ENCODE data around the gene HES3.

Gene HES3

DNA sequence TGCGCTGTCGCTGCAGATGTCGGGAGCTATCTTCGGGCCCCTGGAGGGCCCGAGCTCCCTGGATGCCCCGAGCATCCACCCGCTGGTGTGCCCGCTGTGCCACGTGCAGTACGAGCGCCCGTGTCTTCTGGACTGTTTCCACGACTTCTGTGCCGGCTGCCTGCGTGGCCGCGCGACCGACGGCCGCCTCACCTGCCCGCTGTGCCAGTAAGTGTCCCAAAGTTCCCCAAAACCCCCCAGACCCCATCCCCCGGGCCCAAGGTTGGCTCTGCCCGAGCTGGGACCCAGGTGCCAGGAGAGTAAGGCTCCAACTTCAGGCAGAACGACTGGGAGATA, 37.5 kb upstream of the HES3 start:
- Histone ChIP-seq H3K4me3 (no peak overlapping the region), H3K9ac (ENCODE audit: insufficient read length) (no peak overlapping the region), H3K36me3 (ENCODE audit: insufficient read depth, low read length) (no peaks in the 10 kb centered on the region), H3K9me3 (ENCODE audit: low read depth, low read length) (no peaks in the 10 kb centered on the region), H3K27ac (no peak overlapping the region)
- TF ChIP-seq FOXP2 (optimal IDR thresholded peaks at IDR 0.05; ENCODE audit: control extremely low read depth, extremely low read length, insufficient read depth) (no peak), POLR2AphosphoS5 (IDR thresholded peaks at IDR 0.05; ENCODE audit: borderline replicate concordance, low read depth, low read length) (no peak), EZH2 (IDR thresholded peaks at IDR 0.05) (no peak)
- DNase-seq (ENCODE audit: low read depth, low spot score), result no peak

DNA sequence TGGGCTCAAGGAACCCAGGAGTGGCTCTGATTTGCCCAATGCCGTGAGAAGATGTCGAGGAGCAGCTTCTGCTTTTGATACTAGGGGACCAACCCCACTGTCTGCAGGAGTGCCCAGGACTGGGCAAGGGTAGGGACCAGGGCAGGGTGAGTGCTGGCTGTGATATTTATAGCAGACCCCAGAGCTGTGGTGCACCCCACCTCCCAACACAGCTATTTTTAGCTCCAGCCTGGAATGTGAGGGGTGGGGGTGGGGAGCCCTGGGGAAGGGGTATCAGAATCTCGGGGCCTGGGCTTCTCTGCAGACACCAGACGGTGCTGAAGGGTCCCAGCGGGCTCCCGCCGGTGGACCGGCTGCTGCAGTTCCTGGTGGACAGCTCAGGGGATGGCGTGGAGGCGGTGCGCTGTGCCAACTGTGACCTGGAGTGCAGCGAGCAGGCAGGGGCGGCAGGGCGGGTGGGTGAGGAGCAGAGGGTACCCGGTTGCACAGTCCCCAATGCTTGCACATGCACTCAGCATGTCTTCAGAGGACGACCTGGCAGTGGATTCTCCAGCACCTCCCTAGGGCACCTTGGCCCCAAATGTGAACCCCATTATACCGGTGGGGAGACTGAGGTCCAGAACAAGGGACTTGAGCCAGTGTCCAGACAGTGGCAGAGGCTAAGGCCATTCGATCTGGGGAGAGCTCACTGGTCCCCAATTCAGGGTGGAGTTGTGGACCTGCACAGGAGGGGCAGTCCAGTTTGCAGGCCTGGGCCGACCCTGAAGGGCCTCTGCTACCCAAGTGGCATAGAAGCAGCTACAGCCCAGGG, 36.7 kb upstream of the HES3 start:
- Histone ChIP-seq H3K4me3 (no peak overlapping the region), H3K9me3 (ENCODE audit: low read depth, low read length) (no peaks in the 10 kb centered on the region), H3K27ac (no peak overlapping the region), H3K9ac (ENCODE audit: insufficient read length) (no peak overlapping the region), H3K36me3 (ENCODE audit: insufficient read depth, low read length) (no peaks in the 10 kb centered on the region)
- TF ChIP-seq POLR2AphosphoS5 (IDR thresholded peaks at IDR 0.05; ENCODE audit: borderline replicate concordance, low read depth, low read length), result no peak
- TF ChIP-seq FOXP2 (optimal IDR thresholded peaks at IDR 0.05; ENCODE audit: control extremely low read depth, extremely low read length, insufficient read depth), result no peak
- no peak for TF ChIP-seq EZH2 (IDR thresholded peaks at IDR 0.05)
- DNase-seq (ENCODE audit: low read depth, low spot score), result no peak

DNA sequence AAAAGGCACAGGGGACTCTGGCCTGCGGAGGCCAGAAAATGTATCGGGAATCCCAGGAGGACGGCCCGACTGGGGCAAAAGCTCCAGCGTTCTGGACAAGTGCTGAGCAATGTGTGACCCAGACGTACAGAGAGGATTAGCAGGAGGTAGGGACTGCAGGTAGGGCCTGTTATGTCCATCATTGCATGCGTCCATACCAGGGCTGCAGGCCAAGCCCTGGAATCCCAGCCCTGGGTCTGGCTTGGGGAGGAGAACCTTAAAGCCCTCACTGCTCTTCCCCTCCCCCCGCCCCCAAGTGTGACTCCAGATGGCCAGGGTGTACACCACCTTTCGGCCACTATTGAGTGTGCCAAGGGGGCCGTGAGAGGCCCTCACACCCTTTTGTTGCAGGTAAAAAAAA, 36.1 kb upstream of the HES3 start:
- H3K9ac ChIP-seq (ENCODE audit: insufficient read length), result no peak overlapping the region
- no peak for TF ChIP-seq POLR2AphosphoS5 (IDR thresholded peaks at IDR 0.05; ENCODE audit: borderline replicate concordance, low read depth, low read length)
- TF ChIP-seq FOXP2 (optimal IDR thresholded peaks at IDR 0.05; ENCODE audit: control extremely low read depth, extremely low read length, insufficient read depth), result no peak
- no peak for TF ChIP-seq EZH2 (IDR thresholded peaks at IDR 0.05)
- H3K36me3 ChIP-seq (ENCODE audit: insufficient read depth, low read length), result no peaks in the 10 kb centered on the region

DNA sequence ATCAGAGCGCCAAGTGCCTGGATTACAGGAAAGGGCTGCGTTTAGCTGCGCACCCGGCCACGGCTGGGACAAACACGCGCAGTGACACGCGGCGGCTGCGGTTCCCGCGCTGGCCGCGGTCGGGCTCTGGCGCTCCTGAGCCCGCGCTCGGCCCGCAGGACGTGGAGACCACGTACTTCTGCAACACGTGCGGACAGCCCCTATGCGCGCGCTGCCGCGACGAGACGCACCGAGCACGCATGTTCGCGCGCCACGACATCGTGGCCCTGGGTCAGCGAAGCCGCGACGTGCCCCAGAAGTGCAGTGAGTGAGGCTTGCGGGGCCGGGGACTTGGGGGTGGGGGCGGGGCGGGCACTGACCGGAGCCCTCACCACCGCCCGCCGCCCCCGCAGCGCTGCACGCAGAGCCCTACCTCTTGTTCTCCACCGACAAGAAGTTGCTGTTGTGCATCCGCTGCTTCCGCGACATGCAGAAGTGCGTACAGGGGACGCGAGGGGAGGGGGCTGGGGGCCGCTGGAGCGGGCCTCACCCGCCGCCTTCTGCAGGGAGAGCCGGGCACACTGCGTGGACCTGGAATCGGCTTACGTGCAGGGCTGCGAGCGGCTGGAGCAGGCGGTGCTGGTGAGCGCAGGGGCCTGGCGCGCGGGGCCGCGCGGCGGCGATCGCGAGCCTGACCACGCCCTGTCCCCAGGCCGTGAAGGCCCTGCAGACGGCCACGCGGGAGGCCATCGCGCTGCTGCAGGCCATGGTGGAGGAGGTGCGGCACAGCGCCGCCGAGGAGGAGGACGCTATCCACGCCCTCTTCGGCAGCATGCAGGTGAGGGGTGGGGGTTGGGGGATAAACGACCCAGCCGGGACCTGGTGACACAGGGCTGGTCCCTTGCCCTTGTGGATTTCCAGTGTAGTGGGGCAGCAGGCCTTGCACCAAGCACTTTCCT, 35.0 kb upstream of the HES3 start:
- Histone ChIP-seq H3K27ac (no peak overlapping the region), H3K9ac (ENCODE audit: insufficient read length) (no peak overlapping the region), H3K9me3 (ENCODE audit: low read depth, low read length) (no peaks in the 10 kb centered on the region), H3K36me3 (ENCODE audit: insufficient read depth, low read length) (no peaks in the 10 kb centered on the region), H3K4me3 (no peak overlapping the region)
- TF ChIP-seq FOXP2 (optimal IDR thresholded peaks at IDR 0.05; ENCODE audit: control extremely low read depth, extremely low read length, insufficient read depth) (no peak), POLR2AphosphoS5 (IDR thresholded peaks at IDR 0.05; ENCODE audit: borderline replicate concordance, low read depth, low read length) (no peak), EZH2 (IDR thresholded peaks at IDR 0.05) (no peak)
- DNase-seq (ENCODE audit: low read depth, low spot score), result no peak

More for the DNA sequence above, 36.1 kb upstream of the HES3 start:
- no peak overlapping the region for H3K4me3 ChIP-seq
- no peaks in the 10 kb centered on the region for H3K9me3 ChIP-seq (ENCODE audit: low read depth, low read length)
- DNase-seq (ENCODE audit: low read depth, low spot score), result no peak
- H3K27ac ChIP-seq, result no peak overlapping the region

DNA sequence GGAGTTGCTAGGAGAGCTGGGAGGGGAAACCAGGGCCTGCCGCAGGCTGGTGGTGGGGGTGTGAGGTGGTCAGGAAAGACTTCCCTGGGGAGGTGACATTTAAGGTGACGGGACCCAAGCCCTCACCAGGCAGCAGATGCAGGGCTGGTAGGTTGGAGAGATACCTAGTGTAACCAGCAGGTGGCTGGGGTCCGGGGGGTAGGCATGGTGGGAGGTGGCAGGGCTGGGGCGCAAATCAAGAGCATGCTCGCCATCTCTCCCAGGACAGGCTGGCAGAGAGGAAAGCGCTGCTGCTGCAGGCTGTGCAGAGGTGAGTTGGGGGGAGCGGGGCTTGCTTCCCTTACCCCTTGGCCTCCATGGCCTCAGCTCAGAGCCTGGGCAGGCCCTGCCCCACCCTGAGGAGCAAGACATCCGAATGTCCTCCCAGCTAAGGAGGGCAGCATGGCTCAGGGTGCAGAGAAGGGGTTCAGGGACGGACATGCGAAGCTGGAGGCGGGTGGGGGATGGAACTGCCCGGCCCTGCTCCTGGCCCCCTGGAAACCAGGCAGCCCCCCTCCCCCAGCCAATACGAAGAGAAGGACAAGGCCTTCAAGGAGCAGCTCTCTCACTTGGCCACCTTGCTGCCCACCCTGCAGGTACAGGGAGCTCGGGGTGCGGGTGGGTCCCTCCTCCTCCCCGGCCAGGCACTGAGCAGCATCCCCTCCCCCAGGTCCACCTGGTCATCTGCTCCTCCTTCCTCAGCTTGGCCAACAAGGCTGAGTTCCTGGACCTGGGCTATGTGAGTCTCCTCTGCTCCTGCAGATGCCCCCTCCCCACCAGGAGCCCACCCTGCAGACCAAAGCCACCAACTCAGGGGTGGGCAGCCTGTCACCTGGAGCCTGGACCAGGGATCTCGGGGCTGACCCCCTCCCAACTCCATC, 34.1 kb upstream of the HES3 start:
- Histone ChIP-seq H3K27ac (no peak overlapping the region), H3K9ac (ENCODE audit: insufficient read length) (no peak overlapping the region), H3K4me3 (no peak overlapping the region), H3K9me3 (ENCODE audit: low read depth, low read length) (no peaks in the 10 kb centered on the region), H3K36me3 (ENCODE audit: insufficient read depth, low read length) (no peaks in the 10 kb centered on the region)
- no peak for TF ChIP-seq FOXP2 (optimal IDR thresholded peaks at IDR 0.05; ENCODE audit: control extremely low read depth, extremely low read length, insufficient read depth)
- no peak for TF ChIP-seq POLR2AphosphoS5 (IDR thresholded peaks at IDR 0.05; ENCODE audit: borderline replicate concordance, low read depth, low read length)
- no peak for TF ChIP-seq EZH2 (IDR thresholded peaks at IDR 0.05)
- no peak for DNase-seq (ENCODE audit: low read depth, low spot score)

DNA sequence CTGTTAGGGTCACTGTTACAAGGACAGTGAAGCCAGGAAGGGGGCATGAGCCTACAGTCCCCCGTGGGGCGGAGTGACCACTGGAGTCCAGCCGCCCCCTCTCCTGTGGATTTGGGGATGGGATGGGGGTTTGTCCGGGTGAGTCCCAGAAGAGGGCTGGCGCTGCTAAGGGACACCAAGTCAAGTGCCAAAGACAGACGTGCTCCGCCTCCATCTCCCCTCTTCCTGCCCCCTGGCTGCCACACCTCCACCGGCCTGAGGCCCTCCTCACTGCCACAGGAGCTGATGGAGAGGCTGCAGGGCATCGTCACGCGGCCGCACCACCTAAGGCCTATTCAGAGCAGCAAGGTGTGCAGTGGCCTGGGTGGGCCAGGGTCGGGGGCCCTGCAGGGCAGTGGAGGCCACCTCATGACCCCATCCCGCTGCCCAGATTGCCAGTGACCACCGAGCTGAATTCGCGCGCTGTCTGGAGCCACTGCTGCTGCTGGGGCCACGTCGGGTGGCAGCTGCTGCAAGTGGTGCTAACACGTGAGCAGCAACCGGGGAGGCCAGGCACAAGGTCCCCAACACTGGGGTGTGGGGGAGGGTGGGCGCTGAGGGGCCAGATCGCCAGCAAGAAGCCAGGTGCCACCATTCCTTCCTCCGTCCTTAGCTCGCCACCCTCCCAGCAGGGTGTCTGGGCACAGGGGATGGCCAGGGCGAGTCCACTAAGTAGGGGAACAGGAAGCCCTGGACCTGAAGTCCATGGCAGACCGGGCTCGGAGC, 33.2 kb upstream of the HES3 start:
- no peak for DNase-seq (ENCODE audit: low read depth, low spot score)
- Histone ChIP-seq H3K9ac (ENCODE audit: insufficient read length) (no peak overlapping the region), H3K27ac (no peak overlapping the region), H3K36me3 (ENCODE audit: insufficient read depth, low read length) (no peaks in the 10 kb centered on the region), H3K9me3 (ENCODE audit: low read depth, low read length) (no peaks in the 10 kb centered on the region), H3K4me3 (no peak overlapping the region)
- TF ChIP-seq POLR2AphosphoS5 (IDR thresholded peaks at IDR 0.05; ENCODE audit: borderline replicate concordance, low read depth, low read length) (no peak), EZH2 (IDR thresholded peaks at IDR 0.05) (no peak), FOXP2 (optimal IDR thresholded peaks at IDR 0.05; ENCODE audit: control extremely low read depth, extremely low read length, insufficient read depth) (no peak)

DNA sequence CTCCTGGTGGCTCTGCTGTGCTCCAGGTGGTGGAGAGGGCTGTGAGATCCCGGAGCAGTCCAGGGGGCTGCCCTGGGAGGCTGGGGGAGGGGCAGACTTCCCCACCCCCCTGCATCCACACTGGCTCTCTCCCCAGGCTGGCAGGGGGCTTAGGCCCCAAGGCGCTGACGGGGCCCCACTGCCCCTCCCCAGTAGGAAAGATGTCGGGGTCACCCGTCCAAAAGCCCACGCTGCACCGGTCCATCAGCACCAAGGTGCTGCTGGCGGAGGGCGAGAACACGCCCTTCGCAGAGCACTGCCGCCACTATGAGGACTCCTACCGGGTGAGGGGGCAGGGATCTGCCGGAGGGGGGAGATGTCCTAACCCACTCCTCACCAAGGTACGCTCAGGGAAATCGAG, 32.2 kb upstream of the HES3 start:
- Histone ChIP-seq H3K9me3 (ENCODE audit: low read depth, low read length) (no peaks in the 10 kb centered on the region), H3K9ac (ENCODE audit: insufficient read length) (no peak overlapping the region), H3K36me3 (ENCODE audit: insufficient read depth, low read length) (no peaks in the 10 kb centered on the region), H3K4me3 (no peak overlapping the region), H3K27ac (no peak overlapping the region)
- DNase-seq (ENCODE audit: low read depth, low spot score), result no peak
- TF ChIP-seq POLR2AphosphoS5 (IDR thresholded peaks at IDR 0.05; ENCODE audit: borderline replicate concordance, low read depth, low read length), result no peak
- TF ChIP-seq EZH2 (IDR thresholded peaks at IDR 0.05), result no peak
- TF ChIP-seq FOXP2 (optimal IDR thresholded peaks at IDR 0.05; ENCODE audit: control extremely low read depth, extremely low read length, insufficient read depth), result no peak
